ENCODE results near the gene KRTAP1-4.

GRCh38 chr17:41013181-41013580, 16.8 kb downstream of the KRTAP1-4 start:
- TF ChIP-seq CTCF (IDR thresholded peaks at IDR 0.05; ENCODE audit: low read length) (no peak), EZH2 (IDR thresholded peaks at IDR 0.05; ENCODE audit: borderline replicate concordance, low read length) (no peak)
